Panc1 (cell line): ENCODE data around the gene TCHP. TPM values are rescaled to one million over a fixed set of nuclear protein-coding genes. Genes with fewer than 3 reads are reported as not detected.

ENCODE experiments used
- ATAC-seq: fragments of 200-7000 bp; cut with Tn5 transposase; 2 replicates; pipeline ENCODE4 v1.9.1; 2020; ENCODE audit warnings: mild to moderate bottlenecking, moderate library complexity
- BruUV-seq: library from RNA; stranded (reverse); fragments of 400-500 nt; replicated peaks from 2 replicates; lab custom pipeline; 2021; lab: Mats Ljungman, UMichigan
- CTCF ChIA-PET: fragments of 300-600 bp; sonication (Branson Sonifier 250); formaldehyde crosslinking; loops from one replicate; lab custom pipeline; 2022; ENCODE audit warnings: antibody characterized with exemption; lab: Charles Lee
- POLR2A ChIA-PET: fragments of 300-600 bp; sonication (Branson Sonifier 250); formaldehyde crosslinking; loops from one replicate; lab custom pipeline; 2022; ENCODE audit warnings: antibody characterized with exemption; lab: Charles Lee
- DNase-seq: peaks from one replicate; pipeline ENCODE4 v3.0.0-alpha.2; 2010; ENCODE audit warnings: low read depth, low spot score
- H3K27ac ChIP-seq: 2 replicates; pipeline ENCODE4 v1.5.1; 2011; ENCODE audit warnings: mild to moderate bottlenecking, low read length, inconsistent platforms
- H3K27me3 ChIP-seq: fragments of 200-500 bp; sonication (Bioruptor generic); 2 replicates; pipeline ENCODE4 v1.6.0; 2014; ENCODE audit warnings: low read length, inconsistent platforms; ENCODE audit not compliant: control insufficient read depth, insufficient read depth
- H3K36me3 ChIP-seq: fragments of 200-500 bp; sonication (Bioruptor generic); 2 replicates; pipeline ENCODE4 v1.5.1; 2014; ENCODE audit warnings: inconsistent platforms, mild to moderate bottlenecking, low read length, moderate library complexity; ENCODE audit not compliant: control insufficient read depth, insufficient read depth
- H3K4me1 ChIP-seq: 2 replicates; pipeline ENCODE4 v1.5.1; 2011; ENCODE audit warnings: inconsistent platforms, mild to moderate bottlenecking, low read length, moderate library complexity; ENCODE audit not compliant: control insufficient read depth, insufficient read depth
- H3K4me3 ChIP-seq, 2 experiments: 2 replicates each; pipeline ENCODE4 v1.5.1; 2011 to 2012; ENCODE audit warnings: low read depth in 2 of 2, low read length in 2 of 2, mild to moderate bottlenecking in 2 of 2, inconsistent platforms in 1 of 2, moderate library complexity in 1 of 2
- H3K9me3 ChIP-seq: fragments of 200-500 bp; sonication (Bioruptor generic); 2 replicates; pipeline ENCODE4 v1.5.1; 2014; ENCODE audit warnings: low read depth, mild to moderate bottlenecking, inconsistent platforms, low read length, moderate library complexity; ENCODE audit not compliant: control insufficient read depth, insufficient read depth
- POLR2AphosphoS5 ChIP-seq: IDR thresholded peaks from 2 replicates; pipeline ENCODE4 v1.6.1; 2012; ENCODE audit warnings: mild to moderate bottlenecking, low read depth, low read length, moderate library complexity
- SIN3A ChIP-seq: IDR thresholded peaks from 2 replicates; pipeline ENCODE4 v1.6.1; 2012; ENCODE audit warnings: low read depth, mild to moderate bottlenecking, low read length, moderate library complexity, borderline replicate concordance; ENCODE audit not compliant: insufficient read depth
- TCF7L2 ChIP-seq: IDR thresholded peaks from 2 replicates; pipeline ENCODE4 v1.6.1; 2011; ENCODE audit warnings: mild to moderate bottlenecking, low read depth, low read length, inconsistent platforms
- in situ Hi-C: cut with HindIII; loops from 2 replicates; pipeline ENCODE4 v1.10.0; 2016; ENCODE audit warnings: low sequenced_read_pairs, low pct_unique_long_range_greater_than_20kb
- intact Hi-C: fragments of 100-400 bp; cut with micrococcal nuclease; formaldehyde crosslinking; loops from one replicate; pipeline ENCODE4 v1.10.0; 2022; ENCODE audit not compliant: unreplicated experiment
- total RNA-seq: library from RNA; stranded (reverse); gene quantifications from one replicate; pipeline ENCODE4 v1.2.1, GENCODE V29; 2021; ENCODE audit not compliant: unreplicated experiment
- TF ChIP-seq, protein P1 (sequence below), 2 experiments: IDR thresholded peaks; 2 replicates each; pipeline ENCODE4 v1.6.1; 2011 to 2012; ENCODE audit warnings: low read depth in 2 of 2, control low read depth in 1 of 2, low read length in 1 of 2, mild to moderate bottlenecking in 1 of 2, moderate library complexity in 1 of 2; ENCODE audit not compliant: insufficient read depth in 1 of 2
- TF ChIP-seq, protein P2 (sequence below): fragments of 450-650 bp; IDR thresholded peaks from 2 replicates; pipeline ENCODE4 v1.5.1; 2017; ENCODE audit warnings: mild to moderate bottlenecking

TCHP gene
- total RNA-seq, 1 experiment from 2014 or later: 25.0 TPM

DNA sequence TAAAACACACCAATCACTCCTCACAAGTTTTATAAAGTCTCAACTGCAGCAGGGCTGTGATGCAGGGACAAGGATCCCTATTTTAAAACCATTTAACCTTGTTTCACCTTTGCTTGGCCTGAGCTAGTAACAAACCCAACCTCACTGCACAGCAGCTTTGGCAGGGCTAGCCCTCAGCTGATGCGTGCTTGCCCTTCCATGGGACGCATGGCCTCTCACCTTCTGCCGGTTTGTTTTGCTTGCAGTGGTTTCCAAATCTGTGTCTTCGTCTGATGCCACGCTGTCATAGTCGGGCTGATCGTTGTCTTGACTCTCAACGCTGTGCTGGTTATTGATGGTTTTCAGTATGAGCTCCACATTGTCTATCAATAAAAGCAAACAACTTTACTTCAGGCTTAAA lies 52.8 kb downstream of the TCHP start:
- ATAC-seq (no peak), DNase-seq (no peak)
- ChIA-PET CTCF (no interaction called here), POLR2A (no interaction called here)
- no TSS peak for BruUV-seq
- Histone ChIP-seq H3K36me3 (peaks cover 7% of the 10 kb centered on the region), H3K27me3 (no peaks in the 10 kb centered on the region), H3K27ac (no peak overlapping the region), H3K9me3 (no peaks in the 10 kb centered on the region), H3K4me3 (no peak overlapping the region), H3K4me1 (no peaks in the 10 kb centered on the region)
- TF ChIP-seq, protein P1, sequence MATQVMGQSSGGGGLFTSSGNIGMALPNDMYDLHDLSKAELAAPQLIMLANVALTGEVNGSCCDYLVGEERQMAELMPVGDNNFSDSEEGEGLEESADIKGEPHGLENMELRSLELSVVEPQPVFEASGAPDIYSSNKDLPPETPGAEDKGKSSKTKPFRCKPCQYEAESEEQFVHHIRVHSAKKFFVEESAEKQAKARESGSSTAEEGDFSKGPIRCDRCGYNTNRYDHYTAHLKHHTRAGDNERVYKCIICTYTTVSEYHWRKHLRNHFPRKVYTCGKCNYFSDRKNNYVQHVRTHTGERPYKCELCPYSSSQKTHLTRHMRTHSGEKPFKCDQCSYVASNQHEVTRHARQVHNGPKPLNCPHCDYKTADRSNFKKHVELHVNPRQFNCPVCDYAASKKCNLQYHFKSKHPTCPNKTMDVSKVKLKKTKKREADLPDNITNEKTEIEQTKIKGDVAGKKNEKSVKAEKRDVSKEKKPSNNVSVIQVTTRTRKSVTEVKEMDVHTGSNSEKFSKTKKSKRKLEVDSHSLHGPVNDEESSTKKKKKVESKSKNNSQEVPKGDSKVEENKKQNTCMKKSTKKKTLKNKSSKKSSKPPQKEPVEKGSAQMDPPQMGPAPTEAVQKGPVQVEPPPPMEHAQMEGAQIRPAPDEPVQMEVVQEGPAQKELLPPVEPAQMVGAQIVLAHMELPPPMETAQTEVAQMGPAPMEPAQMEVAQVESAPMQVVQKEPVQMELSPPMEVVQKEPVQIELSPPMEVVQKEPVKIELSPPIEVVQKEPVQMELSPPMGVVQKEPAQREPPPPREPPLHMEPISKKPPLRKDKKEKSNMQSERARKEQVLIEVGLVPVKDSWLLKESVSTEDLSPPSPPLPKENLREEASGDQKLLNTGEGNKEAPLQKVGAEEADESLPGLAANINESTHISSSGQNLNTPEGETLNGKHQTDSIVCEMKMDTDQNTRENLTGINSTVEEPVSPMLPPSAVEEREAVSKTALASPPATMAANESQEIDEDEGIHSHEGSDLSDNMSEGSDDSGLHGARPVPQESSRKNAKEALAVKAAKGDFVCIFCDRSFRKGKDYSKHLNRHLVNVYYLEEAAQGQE (IDR thresholded peaks at IDR 0.05; ENCODE audit: insufficient read depth in 1 of 2, low read depth in 2 of 2, low read length in 1 of 2): no peak
- TF ChIP-seq, protein P2, sequence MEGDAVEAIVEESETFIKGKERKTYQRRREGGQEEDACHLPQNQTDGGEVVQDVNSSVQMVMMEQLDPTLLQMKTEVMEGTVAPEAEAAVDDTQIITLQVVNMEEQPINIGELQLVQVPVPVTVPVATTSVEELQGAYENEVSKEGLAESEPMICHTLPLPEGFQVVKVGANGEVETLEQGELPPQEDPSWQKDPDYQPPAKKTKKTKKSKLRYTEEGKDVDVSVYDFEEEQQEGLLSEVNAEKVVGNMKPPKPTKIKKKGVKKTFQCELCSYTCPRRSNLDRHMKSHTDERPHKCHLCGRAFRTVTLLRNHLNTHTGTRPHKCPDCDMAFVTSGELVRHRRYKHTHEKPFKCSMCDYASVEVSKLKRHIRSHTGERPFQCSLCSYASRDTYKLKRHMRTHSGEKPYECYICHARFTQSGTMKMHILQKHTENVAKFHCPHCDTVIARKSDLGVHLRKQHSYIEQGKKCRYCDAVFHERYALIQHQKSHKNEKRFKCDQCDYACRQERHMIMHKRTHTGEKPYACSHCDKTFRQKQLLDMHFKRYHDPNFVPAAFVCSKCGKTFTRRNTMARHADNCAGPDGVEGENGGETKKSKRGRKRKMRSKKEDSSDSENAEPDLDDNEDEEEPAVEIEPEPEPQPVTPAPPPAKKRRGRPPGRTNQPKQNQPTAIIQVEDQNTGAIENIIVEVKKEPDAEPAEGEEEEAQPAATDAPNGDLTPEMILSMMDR: no peak
- in situ Hi-C loops: no loop called here
- intact Hi-C loops: no loop called here

DNA sequence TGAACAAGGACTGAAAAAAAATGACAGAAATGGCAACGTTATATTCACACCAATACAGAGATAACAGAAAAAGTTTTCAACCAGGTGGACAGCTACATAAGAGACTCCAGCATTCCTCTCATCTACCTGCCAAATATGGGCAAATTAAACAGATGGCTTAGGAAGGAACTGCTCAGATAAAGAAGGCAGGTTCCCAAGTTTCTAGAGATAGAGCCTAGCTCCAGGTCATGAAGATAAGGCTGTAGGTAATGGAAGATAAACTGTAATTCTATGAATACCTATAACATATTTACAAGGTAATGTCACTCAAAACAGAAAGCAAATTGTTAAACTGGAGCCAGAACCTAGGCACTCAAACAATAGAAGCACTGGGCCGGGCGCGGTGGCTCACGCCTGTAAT lies 53.6 kb downstream of the TCHP start:
- H3K36me3 ChIP-seq: peaks cover 7% of the 10 kb centered on the region
- no peaks in the 10 kb centered on the region for H3K27me3 ChIP-seq
- in situ Hi-C loops: no loop called here
- no peaks in the 10 kb centered on the region for H3K4me1 ChIP-seq
- CTCF ChIA-PET: no interaction called here
- POLR2A ChIA-PET: no interaction called here
- H3K9me3 ChIP-seq: no peaks in the 10 kb centered on the region
- TF ChIP-seq, protein P2: no peak
- TF ChIP-seq, protein P1 (IDR thresholded peaks at IDR 0.05; ENCODE audit: insufficient read depth in 1 of 2, low read depth in 2 of 2, low read length in 1 of 2): no peak
- no peak for TF ChIP-seq SIN3A
- no peak for TF ChIP-seq POLR2AphosphoS5
- no peak for TF ChIP-seq TCF7L2
- H3K27ac ChIP-seq: no peak overlapping the region
- ATAC-seq (no peak), DNase-seq (no peak)
- no peak overlapping the region for H3K4me3 ChIP-seq
- intact Hi-C loops: no loop called here
- BruUV-seq: no TSS peak
